T-helper 2 cell treated with Interferon-gamma antibody and Interleukin-4, amounts not matched to agents 5 μg/mL and 100 μg/mL, for 36 hours (primary cell): ENCODE data around the gene MYL2.

Source experiments
- DNase-seq: peaks from one replicate; pipeline ENCODE4 v3.0.0; 2021; ENCODE audit warnings: low spot score
- H3K27ac Mint-ChIP-seq: one replicate; pipeline ENCODE4 v1.8.0; 2021; ENCODE audit warnings: mild to moderate bottlenecking, mixed read lengths
- H3K27me3 Mint-ChIP-seq: one replicate; pipeline ENCODE4 v1.8.0; 2021; ENCODE audit warnings: low read depth, mixed read lengths
- H3K36me3 Mint-ChIP-seq: one replicate; pipeline ENCODE4 v1.8.0; 2021; ENCODE audit warnings: low read depth, mixed read lengths
- H3K4me1 Mint-ChIP-seq: one replicate; pipeline ENCODE4 v1.8.0; 2021; ENCODE audit warnings: low read depth, mixed read lengths
- H3K4me3 Mint-ChIP-seq: one replicate; pipeline ENCODE4 v1.8.0; 2022; ENCODE audit warnings: mild to moderate bottlenecking, moderate library complexity, mixed read lengths
- H3K9me3 Mint-ChIP-seq: one replicate; pipeline ENCODE4 v1.8.0; 2021; ENCODE audit warnings: mixed read lengths

Gene MYL2

DNA sequence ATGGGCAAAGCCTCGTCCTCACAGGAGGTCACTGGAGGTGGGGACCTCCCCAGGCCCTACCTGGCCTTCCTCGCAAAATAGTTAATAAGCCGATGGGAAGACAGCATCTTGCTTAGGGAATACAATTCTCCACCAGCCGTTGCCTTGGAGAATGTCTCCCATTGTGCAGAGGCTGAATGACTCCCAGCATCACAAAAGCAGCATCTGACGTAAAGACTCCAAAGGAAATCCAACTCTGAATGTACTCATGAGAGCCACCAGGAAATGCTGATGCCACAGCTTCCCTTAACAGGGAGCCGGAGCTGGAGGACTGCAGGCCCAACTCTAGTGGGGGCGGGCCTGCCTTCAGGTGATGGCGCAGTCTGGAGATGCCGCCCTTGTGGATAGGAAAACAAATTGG lies 58.0 kb downstream of the MYL2 start:
- DNase-seq: no peak
- peaks cover 2% of the 10 kb centered on the region for H3K4me1 Mint-ChIP-seq
- H3K4me3 Mint-ChIP-seq: no peak overlapping the region
- H3K27me3 Mint-ChIP-seq: peaks cover 3% of the 10 kb centered on the region
- H3K27ac Mint-ChIP-seq: no peak overlapping the region
- H3K36me3 Mint-ChIP-seq: no peaks in the 10 kb centered on the region
- H3K9me3 Mint-ChIP-seq: no peaks in the 10 kb centered on the region

- no peak for DNase-seq
- no peak overlapping the region for H3K4me3 Mint-ChIP-seq
- no peak overlapping the region for H3K27ac Mint-ChIP-seq
- peaks cover 3% of the 10 kb centered on the region for H3K27me3 Mint-ChIP-seq
- peaks cover 2% of the 10 kb centered on the region for H3K4me1 Mint-ChIP-seq
- no peaks in the 10 kb centered on the region for H3K9me3 Mint-ChIP-seq
- no peaks in the 10 kb centered on the region for H3K36me3 Mint-ChIP-seq
Measured at GRCh38 chr12:110861729-110862128, 58.6 kb downstream of the MYL2 start.
